GM19023 (cell line): Measurements from ENCODE around the gene DEFB128.

Experiments
- ATAC-seq: cut with Tn5 transposase; IDR thresholded peaks from one replicate; pipeline ENCODE4 v1.9.1; 2021; ENCODE audit warnings: mild to moderate bottlenecking, moderate library complexity; ENCODE audit not compliant: unreplicated experiment

DEFB128 gene

DNA sequence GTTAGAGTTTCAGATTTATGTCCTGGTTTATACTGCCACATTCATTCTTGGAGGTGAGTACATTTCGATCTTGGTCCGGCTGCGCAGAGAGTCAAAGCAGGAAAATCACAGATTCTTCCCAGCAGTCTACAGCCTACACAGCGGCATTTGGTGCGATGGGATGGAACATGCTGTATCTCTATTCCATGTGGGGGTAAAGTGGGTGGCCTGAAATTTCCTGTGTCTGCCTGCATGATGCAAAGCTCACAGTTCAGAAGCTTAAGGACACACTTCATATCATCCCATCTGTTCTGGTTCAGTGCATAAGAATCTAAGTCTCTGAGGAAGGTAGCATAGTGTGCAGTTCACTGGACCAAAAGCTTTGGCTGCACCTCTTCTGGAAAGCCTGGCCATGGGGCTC lies 32.4 kb downstream of the DEFB128 start, which contains the start of gene DEFB127:
Gene DEFB127, plus strand, starts transcription at position 301 of the 400 bp plus-strand sequence. Its CDS starts 91 bp downstream, at position 392.
- ATAC-seq, result no peak

DNA sequence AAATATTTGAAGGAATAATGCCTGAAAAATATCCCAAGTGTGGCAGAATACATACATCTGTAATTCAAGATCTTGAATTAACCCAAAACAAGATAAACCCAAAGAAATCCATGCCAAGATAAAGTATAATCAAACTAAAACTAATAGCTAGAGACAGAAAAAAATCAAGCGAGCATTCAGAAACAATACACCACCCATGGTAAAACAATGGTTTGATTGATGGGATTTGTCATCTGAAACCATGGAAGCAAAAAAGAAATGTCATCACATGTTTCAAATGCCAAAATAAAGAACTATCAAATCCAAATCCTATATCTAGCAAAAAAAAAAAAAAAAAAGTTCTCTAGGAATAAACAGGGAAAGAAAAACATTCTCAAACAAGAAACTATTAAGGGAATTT lies 37.4 kb downstream of the DEFB128 start:
- ATAC-seq, result no peak

DNA sequence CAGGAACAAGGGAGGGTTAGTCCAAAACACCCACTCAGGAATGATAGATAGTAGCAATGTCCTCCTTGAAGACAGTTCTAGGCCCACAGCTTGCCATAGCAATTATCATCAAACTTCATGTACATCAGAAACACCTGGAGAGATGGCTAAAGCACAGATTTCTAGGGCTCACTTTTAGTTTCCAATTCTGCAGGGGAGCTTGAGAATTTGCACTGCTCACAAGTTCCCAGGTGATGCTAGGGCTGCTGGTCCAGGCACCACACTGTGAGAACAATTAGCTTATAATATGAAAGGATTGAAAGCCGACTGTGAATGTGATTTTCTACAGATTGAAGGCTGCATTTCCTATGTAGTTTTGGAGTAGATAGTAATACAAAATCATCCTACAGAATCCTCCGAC lies 43.6 kb downstream of the DEFB128 start:
- ATAC-seq, result no peak

GRCh38 chr20:142290-142689 lies 47.2 kb downstream of the DEFB128 start, which contains the start of gene DEFB126:
DEFB126 (plus strand) TSS chr20:142590; CDS start chr20:142629, 39 bp downstream.
- no peak for ATAC-seq
